GM23338 (cell line): ENCODE measurements around the gene C12orf56. TPM values are rescaled to one million over a fixed set of nuclear protein-coding genes. Genes with fewer than 3 reads are reported as not detected.

Source experiments
- ATAC-seq: fragments of 200-7000 bp; cut with Tn5 transposase; 3 replicates; pipeline ENCODE4 v1.9.1; 2020
- DNase-seq: peaks from one replicate; pipeline ENCODE4 v3.0.0-alpha.2; 2015; ENCODE audit warnings: low spot score
- H2AFZ ChIP-seq: fragments of 200-600 bp; sonication (generic); 2 replicates; pipeline ENCODE4 v1.8.0; 2016; ENCODE audit warnings: antibody characterized with exemption, mild to moderate bottlenecking, moderate library complexity
- H3F3A ChIP-seq: fragments of 200-600 bp; sonication (generic); replicated peaks from 2 replicates; pipeline ENCODE4 v1.8.0; 2017; ENCODE audit warnings: antibody characterized with exemption, mixed run types, low read depth
- H3K27ac ChIP-seq: fragments of 200-600 bp; sonication (generic); 2 replicates; pipeline ENCODE4 v1.6.1; 2016; ENCODE audit warnings: low read depth
- H3K27me3 ChIP-seq: fragments of 200-600 bp; sonication (generic); 2 replicates; pipeline ENCODE4 v1.8.0; 2016; ENCODE audit warnings: mild to moderate bottlenecking, mixed run types, moderate library complexity; ENCODE audit not compliant: insufficient read depth
- H3K36me3 ChIP-seq: fragments of 200-600 bp; sonication (generic); 2 replicates; pipeline ENCODE4 v1.8.0; 2016; ENCODE audit warnings: mild to moderate bottlenecking; ENCODE audit not compliant: insufficient read depth
- H3K4me1 ChIP-seq: fragments of 200-600 bp; sonication (generic); 2 replicates; pipeline ENCODE4 v1.8.0; 2016; ENCODE audit warnings: mild to moderate bottlenecking, moderate library complexity; ENCODE audit not compliant: insufficient read depth
- H3K4me2 ChIP-seq: fragments of 200-600 bp; sonication (generic); 2 replicates; pipeline ENCODE4 v1.7.1; 2017; ENCODE audit warnings: mixed run types
- H3K4me3 ChIP-seq: fragments of 200-600 bp; sonication (generic); 2 replicates; pipeline ENCODE4 v1.6.1; 2016; ENCODE audit warnings: mixed run types
- H3K79me2 ChIP-seq: fragments of 200-600 bp; sonication (generic); replicated peaks from 2 replicates; pipeline ENCODE4 v1.8.0; 2017; ENCODE audit warnings: mild to moderate bottlenecking; ENCODE audit not compliant: insufficient read depth
- H3K9me2 ChIP-seq: fragments of 200-600 bp; sonication (generic); 2 replicates; pipeline ENCODE4 v1.8.0; 2017; ENCODE audit not compliant: insufficient read depth
- H4K20me1 ChIP-seq: fragments of 200-600 bp; sonication (generic); replicated peaks from 2 replicates; pipeline ENCODE4 v1.8.0; 2017; ENCODE audit warnings: mild to moderate bottlenecking; ENCODE audit not compliant: insufficient read depth
- H3K27ac Mint-ChIP-seq: 2 replicates; pipeline ENCODE4 v1.8.0; 2020; ENCODE audit warnings: inconsistent platforms, mild to moderate bottlenecking, moderate library complexity, mixed read lengths
- H3K27me3 Mint-ChIP-seq: 3 replicates; pipeline ENCODE4 v1.8.0; 2022; ENCODE audit warnings: low read depth, mild to moderate bottlenecking, moderate library complexity, mixed read lengths, inconsistent platforms; ENCODE audit not compliant: insufficient read depth, poor library complexity
- H3K36me3 Mint-ChIP-seq: 3 replicates; pipeline ENCODE4 v1.8.0; 2021; ENCODE audit warnings: low read depth, mild to moderate bottlenecking, inconsistent platforms, moderate library complexity, mixed read lengths
- H3K4me1 Mint-ChIP-seq: 3 replicates; pipeline ENCODE4 v1.8.0; 2020; ENCODE audit warnings: mild to moderate bottlenecking, inconsistent platforms, mixed read lengths
- H3K4me3 Mint-ChIP-seq: 3 replicates; pipeline ENCODE4 v1.8.0; 2021; ENCODE audit warnings: moderate library complexity, mild to moderate bottlenecking, inconsistent platforms, mixed read lengths
- H3K9me3 Mint-ChIP-seq: 3 replicates; pipeline ENCODE4 v1.8.0; 2020; ENCODE audit warnings: moderate library complexity, mild to moderate bottlenecking, inconsistent platforms, mixed read lengths
- CREB1 ChIP-seq: fragments of 250-450 bp; sonication (Bioruptor Pico); IDR thresholded peaks from 2 replicates; pipeline ENCODE4 v1.5.0; 2020; ENCODE audit warnings: low read depth, mild to moderate bottlenecking, moderate library complexity
- ETS1 ChIP-seq: IDR thresholded peaks from 2 replicates; pipeline ENCODE4 v1.6.1; 2016; ENCODE audit warnings: antibody characterized with exemption
- EZH2 ChIP-seq: fragments of 200-600 bp; sonication (generic); IDR thresholded peaks from one replicate; pipeline ENCODE4 v1.8.0; 2017; ENCODE audit warnings: antibody characterized with exemption, mild to moderate bottlenecking, low read depth; ENCODE audit not compliant: unreplicated experiment
- EZH2phosphoT487 ChIP-seq: fragments of 200-600 bp; sonication (generic); IDR thresholded peaks from one replicate; pipeline ENCODE4 v1.8.1; 2018; ENCODE audit warnings: antibody characterized with exemption; ENCODE audit not compliant: unreplicated experiment
- JUNB ChIP-seq: IDR thresholded peaks from one replicate; pipeline ENCODE4 v1.6.1; 2016; ENCODE audit warnings: antibody characterized with exemption; ENCODE audit not compliant: unreplicated experiment
- NANOG ChIP-seq: IDR thresholded peaks from 2 replicates; pipeline ENCODE4 v1.6.1; 2016; ENCODE audit warnings: antibody characterized with exemption, borderline replicate concordance
- POLR2AphosphoS5 ChIP-seq: IDR thresholded peaks from 2 replicates; pipeline ENCODE4 v1.6.1; 2016; ENCODE audit warnings: antibody characterized with exemption, low read depth
- STAT1 ChIP-seq: IDR thresholded peaks from one replicate; pipeline ENCODE4 v1.6.1; 2016; ENCODE audit warnings: antibody characterized with exemption; ENCODE audit not compliant: unreplicated experiment
- ZNF114 ChIP-seq: fragments of 250-450 bp; sonication (Bioruptor Pico); IDR thresholded peaks from 2 replicates; pipeline ENCODE4 v1.5.0; 2020; ENCODE audit warnings: mild to moderate bottlenecking, moderate library complexity
- ZNF331 ChIP-seq: fragments of 250-450 bp; sonication (Bioruptor Pico); IDR thresholded peaks from 2 replicates; pipeline ENCODE4 v1.5.0; 2020; ENCODE audit warnings: low read depth, mild to moderate bottlenecking, moderate library complexity
- polyA plus RNA-seq: library from polyadenylated mRNA; unstranded; fragments of >200 nt; fragmentation: Nextera tagmentation; extraction: Ambion mirVana; gene quantifications from 2 replicates; pipeline ENCODE4 v1.2.1, GENCODE V29; 2016
- total RNA-seq: library from RNA; depleted of rRNA; stranded (reverse); fragments of >200 nt; shearing (Covaris generic); gene quantifications from 2 replicates; pipeline ENCODE4 v1.2.3, GENCODE V29; 2014
- TF ChIP-seq, protein P1 (sequence below), 2 experiments: fragments of 200-600 bp in 1 of 2; sonication (generic) in 1 of 2; conservative IDR thresholded peaks; 2 replicates each; pipeline versions ENCODE4 v1.5.1 to v1.6.1; 2016 to 2017; ENCODE audit warnings: antibody characterized with exemption in 2 of 2, low read depth in 2 of 2, mild to moderate bottlenecking in 2 of 2, moderate library complexity in 1 of 2
- TF ChIP-seq, protein P2 (sequence below): fragments of 250-450 bp; sonication (Bioruptor Pico); IDR thresholded peaks from 2 replicates; pipeline ENCODE4 v1.5.0; 2020; ENCODE audit warnings: mild to moderate bottlenecking, moderate library complexity
- TF ChIP-seq, protein P3 (sequence below): IDR thresholded peaks from one replicate; pipeline ENCODE4 v1.6.1; 2018; ENCODE audit warnings: antibody characterized with exemption; ENCODE audit not compliant: unreplicated experiment

Gene C12orf56
- total and polyA plus RNA-seq, 2 experiments from 2014 or later = 6.4 to 9.3 TPM

- H3K4me3 Mint-ChIP-seq = no peak overlapping the region
- H3K4me2 ChIP-seq = peak overlapping the region; percentile 30; the same call in 1 of the 2 replicates
- H2AFZ ChIP-seq = no peak overlapping the region
- peaks cover 38% of the 10 kb centered on the region for H4K20me1 ChIP-seq
- H3K27ac ChIP-seq = no peak overlapping the region
- DNase-seq (no peak), ATAC-seq (no peak)
- no peaks in the 10 kb centered on the region for H3K9me2 ChIP-seq
- TF ChIP-seq EZH2phosphoT487 (no peak), NANOG (no peak), ETS1 (no peak), STAT1 (no peak), EZH2 (no peak), ZNF331 (CRISPR knock-in tag) (no peak), CREB1 (CRISPR knock-in tag) (no peak), POLR2AphosphoS5 (no peak), JUNB (no peak), ZNF114 (no peak)
- TF ChIP-seq, protein P1, sequence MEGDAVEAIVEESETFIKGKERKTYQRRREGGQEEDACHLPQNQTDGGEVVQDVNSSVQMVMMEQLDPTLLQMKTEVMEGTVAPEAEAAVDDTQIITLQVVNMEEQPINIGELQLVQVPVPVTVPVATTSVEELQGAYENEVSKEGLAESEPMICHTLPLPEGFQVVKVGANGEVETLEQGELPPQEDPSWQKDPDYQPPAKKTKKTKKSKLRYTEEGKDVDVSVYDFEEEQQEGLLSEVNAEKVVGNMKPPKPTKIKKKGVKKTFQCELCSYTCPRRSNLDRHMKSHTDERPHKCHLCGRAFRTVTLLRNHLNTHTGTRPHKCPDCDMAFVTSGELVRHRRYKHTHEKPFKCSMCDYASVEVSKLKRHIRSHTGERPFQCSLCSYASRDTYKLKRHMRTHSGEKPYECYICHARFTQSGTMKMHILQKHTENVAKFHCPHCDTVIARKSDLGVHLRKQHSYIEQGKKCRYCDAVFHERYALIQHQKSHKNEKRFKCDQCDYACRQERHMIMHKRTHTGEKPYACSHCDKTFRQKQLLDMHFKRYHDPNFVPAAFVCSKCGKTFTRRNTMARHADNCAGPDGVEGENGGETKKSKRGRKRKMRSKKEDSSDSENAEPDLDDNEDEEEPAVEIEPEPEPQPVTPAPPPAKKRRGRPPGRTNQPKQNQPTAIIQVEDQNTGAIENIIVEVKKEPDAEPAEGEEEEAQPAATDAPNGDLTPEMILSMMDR (conservative IDR thresholded peaks at IDR 0.05; ENCODE audit: low read depth in 2 of 2) = no peak
- TF ChIP-seq, protein P2, sequence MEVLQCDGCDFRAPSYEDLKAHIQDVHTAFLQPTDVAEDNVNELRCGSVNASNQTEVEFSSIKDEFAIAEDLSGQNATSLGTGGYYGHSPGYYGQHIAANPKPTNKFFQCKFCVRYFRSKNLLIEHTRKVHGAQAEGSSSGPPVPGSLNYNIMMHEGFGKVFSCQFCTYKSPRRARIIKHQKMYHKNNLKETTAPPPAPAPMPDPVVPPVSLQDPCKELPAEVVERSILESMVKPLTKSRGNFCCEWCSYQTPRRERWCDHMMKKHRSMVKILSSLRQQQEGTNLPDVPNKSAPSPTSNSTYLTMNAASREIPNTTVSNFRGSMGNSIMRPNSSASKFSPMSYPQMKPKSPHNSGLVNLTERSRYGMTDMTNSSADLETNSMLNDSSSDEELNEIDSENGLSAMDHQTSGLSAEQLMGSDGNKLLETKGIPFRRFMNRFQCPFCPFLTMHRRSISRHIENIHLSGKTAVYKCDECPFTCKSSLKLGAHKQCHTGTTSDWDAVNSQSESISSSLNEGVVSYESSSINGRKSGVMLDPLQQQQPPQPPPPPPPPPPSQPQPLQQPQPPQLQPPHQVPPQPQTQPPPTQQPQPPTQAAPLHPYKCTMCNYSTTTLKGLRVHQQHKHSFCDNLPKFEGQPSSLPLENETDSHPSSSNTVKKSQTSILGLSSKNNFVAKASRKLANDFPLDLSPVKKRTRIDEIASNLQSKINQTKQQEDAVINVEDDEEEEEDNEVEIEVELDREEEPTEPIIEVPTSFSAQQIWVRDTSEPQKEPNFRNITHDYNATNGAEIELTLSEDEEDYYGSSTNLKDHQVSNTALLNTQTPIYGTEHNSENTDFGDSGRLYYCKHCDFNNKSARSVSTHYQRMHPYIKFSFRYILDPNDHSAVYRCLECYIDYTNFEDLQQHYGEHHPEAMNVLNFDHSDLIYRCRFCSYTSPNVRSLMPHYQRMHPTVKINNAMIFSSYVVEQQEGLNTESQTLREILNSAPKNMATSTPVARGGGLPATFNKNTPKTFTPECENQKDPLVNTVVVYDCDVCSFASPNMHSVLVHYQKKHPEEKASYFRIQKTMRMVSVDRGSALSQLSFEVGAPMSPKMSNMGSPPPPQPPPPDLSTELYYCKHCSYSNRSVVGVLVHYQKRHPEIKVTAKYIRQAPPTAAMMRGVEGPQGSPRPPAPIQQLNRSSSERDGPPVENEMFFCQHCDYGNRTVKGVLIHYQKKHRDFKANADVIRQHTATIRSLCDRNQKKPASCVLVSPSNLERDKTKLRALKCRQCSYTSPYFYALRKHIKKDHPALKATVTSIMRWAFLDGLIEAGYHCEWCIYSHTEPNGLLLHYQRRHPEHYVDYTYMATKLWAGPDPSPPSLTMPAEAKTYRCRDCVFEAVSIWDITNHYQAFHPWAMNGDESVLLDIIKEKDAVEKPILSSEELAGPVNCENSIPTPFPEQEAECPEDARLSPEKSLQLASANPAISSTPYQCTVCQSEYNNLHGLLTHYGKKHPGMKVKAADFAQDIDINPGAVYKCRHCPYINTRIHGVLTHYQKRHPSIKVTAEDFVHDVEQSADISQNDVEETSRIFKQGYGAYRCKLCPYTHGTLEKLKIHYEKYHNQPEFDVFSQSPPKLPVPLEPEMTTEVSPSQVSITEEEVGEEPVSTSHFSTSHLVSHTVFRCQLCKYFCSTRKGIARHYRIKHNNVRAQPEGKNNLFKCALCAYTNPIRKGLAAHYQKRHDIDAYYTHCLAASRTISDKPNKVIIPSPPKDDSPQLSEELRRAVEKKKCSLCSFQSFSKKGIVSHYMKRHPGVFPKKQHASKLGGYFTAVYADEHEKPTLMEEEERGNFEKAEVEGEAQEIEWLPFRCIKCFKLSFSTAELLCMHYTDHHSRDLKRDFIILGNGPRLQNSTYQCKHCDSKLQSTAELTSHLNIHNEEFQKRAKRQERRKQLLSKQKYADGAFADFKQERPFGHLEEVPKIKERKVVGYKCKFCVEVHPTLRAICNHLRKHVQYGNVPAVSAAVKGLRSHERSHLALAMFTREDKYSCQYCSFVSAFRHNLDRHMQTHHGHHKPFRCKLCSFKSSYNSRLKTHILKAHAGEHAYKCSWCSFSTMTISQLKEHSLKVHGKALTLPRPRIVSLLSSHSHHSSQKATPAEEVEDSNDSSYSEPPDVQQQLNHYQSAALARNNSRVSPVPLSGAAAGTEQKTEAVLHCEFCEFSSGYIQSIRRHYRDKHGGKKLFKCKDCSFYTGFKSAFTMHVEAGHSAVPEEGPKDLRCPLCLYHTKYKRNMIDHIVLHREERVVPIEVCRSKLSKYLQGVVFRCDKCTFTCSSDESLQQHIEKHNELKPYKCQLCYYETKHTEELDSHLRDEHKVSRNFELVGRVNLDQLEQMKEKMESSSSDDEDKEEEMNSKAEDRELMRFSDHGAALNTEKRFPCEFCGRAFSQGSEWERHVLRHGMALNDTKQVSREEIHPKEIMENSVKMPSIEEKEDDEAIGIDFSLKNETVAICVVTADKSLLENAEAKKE = no peak
- TF ChIP-seq, protein P3, sequence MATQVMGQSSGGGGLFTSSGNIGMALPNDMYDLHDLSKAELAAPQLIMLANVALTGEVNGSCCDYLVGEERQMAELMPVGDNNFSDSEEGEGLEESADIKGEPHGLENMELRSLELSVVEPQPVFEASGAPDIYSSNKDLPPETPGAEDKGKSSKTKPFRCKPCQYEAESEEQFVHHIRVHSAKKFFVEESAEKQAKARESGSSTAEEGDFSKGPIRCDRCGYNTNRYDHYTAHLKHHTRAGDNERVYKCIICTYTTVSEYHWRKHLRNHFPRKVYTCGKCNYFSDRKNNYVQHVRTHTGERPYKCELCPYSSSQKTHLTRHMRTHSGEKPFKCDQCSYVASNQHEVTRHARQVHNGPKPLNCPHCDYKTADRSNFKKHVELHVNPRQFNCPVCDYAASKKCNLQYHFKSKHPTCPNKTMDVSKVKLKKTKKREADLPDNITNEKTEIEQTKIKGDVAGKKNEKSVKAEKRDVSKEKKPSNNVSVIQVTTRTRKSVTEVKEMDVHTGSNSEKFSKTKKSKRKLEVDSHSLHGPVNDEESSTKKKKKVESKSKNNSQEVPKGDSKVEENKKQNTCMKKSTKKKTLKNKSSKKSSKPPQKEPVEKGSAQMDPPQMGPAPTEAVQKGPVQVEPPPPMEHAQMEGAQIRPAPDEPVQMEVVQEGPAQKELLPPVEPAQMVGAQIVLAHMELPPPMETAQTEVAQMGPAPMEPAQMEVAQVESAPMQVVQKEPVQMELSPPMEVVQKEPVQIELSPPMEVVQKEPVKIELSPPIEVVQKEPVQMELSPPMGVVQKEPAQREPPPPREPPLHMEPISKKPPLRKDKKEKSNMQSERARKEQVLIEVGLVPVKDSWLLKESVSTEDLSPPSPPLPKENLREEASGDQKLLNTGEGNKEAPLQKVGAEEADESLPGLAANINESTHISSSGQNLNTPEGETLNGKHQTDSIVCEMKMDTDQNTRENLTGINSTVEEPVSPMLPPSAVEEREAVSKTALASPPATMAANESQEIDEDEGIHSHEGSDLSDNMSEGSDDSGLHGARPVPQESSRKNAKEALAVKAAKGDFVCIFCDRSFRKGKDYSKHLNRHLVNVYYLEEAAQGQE = no peak
- no peak overlapping the region for H3K4me3 ChIP-seq
- H3K27me3 Mint-ChIP-seq = peaks cover 25% of the 10 kb centered on the region
- H3K9me3 Mint-ChIP-seq = no peaks in the 10 kb centered on the region; the same call in 2 of the 3 replicates
- H3K4me1 Mint-ChIP-seq = peaks cover 19% of the 10 kb centered on the region
- H3K27me3 ChIP-seq = no peaks in the 10 kb centered on the region
- H3K27ac Mint-ChIP-seq = no peak overlapping the region
- H3K79me2 ChIP-seq = peaks cover 77% of the 10 kb centered on the region
- peaks cover 15% of the 10 kb centered on the region; the same call in 1 of the 2 replicates for H3K4me1 ChIP-seq
- H3K36me3 ChIP-seq = peaks cover 24% of the 10 kb centered on the region; the same call in 1 of the 2 replicates
- no peaks in the 10 kb centered on the region for H3F3A ChIP-seq
- H3K36me3 Mint-ChIP-seq = peaks cover 63% of the 10 kb centered on the region
These were observed 17.0 kb upstream of the C12orf56 start for GRCh38 chr12:64407342-64408223.
